IMR-90 (cell line): ENCODE measurements around the gene ITGAE. TPM values are rescaled to one million over a fixed set of nuclear protein-coding genes. Genes with fewer than 3 reads are reported as not detected.
"Not testable (repeated sequence)": the region's sequence is repeated elsewhere in the genome, so short reads cannot be mapped to it uniquely, and the experiment has no call there.

Source experiments
- ATAC-seq: fragments of 200-7000 bp; cut with Tn5 transposase; 2 replicates; pipeline ENCODE4 v1.9.1; 2020; ENCODE audit warnings: low read depth, mild to moderate bottlenecking, moderate library complexity
- BruUV-seq: library from RNA; stranded (reverse); fragments of 400-500 nt; replicated peaks from 2 replicates; lab custom pipeline; 2021; lab: Mats Ljungman, UMichigan
- CTCF ChIA-PET: fragments of 300-600 bp; formaldehyde crosslinking; extraction: SDS; loops from one replicate; lab custom pipeline; 2021; ENCODE audit warnings: antibody characterized with exemption; lab: Yijun Ruan, JAX
- POLR2A ChIA-PET: fragments of 300-600 bp; sonication (Branson Sonifier 250); formaldehyde crosslinking; loops from one replicate; lab custom pipeline; 2022; ENCODE audit warnings: antibody characterized with exemption; ENCODE audit not compliant: unreplicated experiment; lab: Charles Lee
- DNase-seq: peaks from one replicate; pipeline ENCODE4 v3.0.0; 2013
- H2AFZ ChIP-seq: replicated peaks from 2 replicates; pipeline ENCODE3; 2013; ENCODE audit warnings: low read length, mild to moderate bottlenecking; ENCODE audit not compliant: poor library complexity
- H2AK5ac ChIP-seq: 2 replicates; pipeline ENCODE4 v1.6.1; 2013; ENCODE audit warnings: low read depth, low read length, inconsistent platforms
- H2AK9ac ChIP-seq: replicated peaks from 2 replicates; pipeline ENCODE3; 2013; ENCODE audit warnings: mild to moderate bottlenecking, low read depth, low read length, moderate library complexity; ENCODE audit not compliant: poor library complexity
- H2BK120ac ChIP-seq: 2 replicates; pipeline ENCODE4 v1.6.1; 2013; ENCODE audit warnings: low read depth, low read length, inconsistent platforms
- H2BK15ac ChIP-seq: 3 replicates; pipeline ENCODE4 v1.6.1; 2013; ENCODE audit warnings: low read depth, low read length, inconsistent platforms
- H2BK20ac ChIP-seq: 2 replicates; pipeline ENCODE4 v1.6.1; 2013; ENCODE audit warnings: low read depth, mild to moderate bottlenecking, inconsistent platforms, low read length, moderate library complexity
- H2BK5ac ChIP-seq: 2 replicates; pipeline ENCODE4 v1.6.1; 2013; ENCODE audit warnings: mild to moderate bottlenecking, low read depth, low read length, inconsistent platforms; ENCODE audit not compliant: poor library complexity, severe bottlenecking
- H3K14ac ChIP-seq: replicated peaks from 2 replicates; pipeline ENCODE4 v1.6.1; 2013; ENCODE audit warnings: low read depth, low read length, inconsistent platforms
- H3K18ac ChIP-seq: 2 replicates; pipeline ENCODE4 v1.6.1; 2013; ENCODE audit warnings: low read depth, low read length, control low read depth
- H3K23ac ChIP-seq: 2 replicates; pipeline ENCODE4 v1.6.1; 2013; ENCODE audit warnings: low read depth, low read length, inconsistent platforms
- H3K27ac ChIP-seq: 2 replicates; pipeline ENCODE4 v1.5.1; 2013; ENCODE audit warnings: mild to moderate bottlenecking, control low read depth, low read length; ENCODE audit not compliant: insufficient read depth
- H3K27me3 ChIP-seq: 2 replicates; pipeline ENCODE4 v1.6.1; 2013; ENCODE audit warnings: low read length; ENCODE audit not compliant: control insufficient read depth, insufficient read depth
- H3K36me3 ChIP-seq: 2 replicates; pipeline ENCODE4 v1.6.1; 2013; ENCODE audit warnings: low read length, mixed read lengths; ENCODE audit not compliant: control insufficient read depth, insufficient read depth
- H3K4ac ChIP-seq: 2 replicates; pipeline ENCODE4 v1.6.1; 2013; ENCODE audit warnings: low read depth, low read length, inconsistent platforms
- H3K4me1 ChIP-seq: 2 replicates; pipeline ENCODE4 v1.6.1; 2013; ENCODE audit warnings: low read length, mixed read lengths; ENCODE audit not compliant: control insufficient read depth, insufficient read depth
- H3K4me2 ChIP-seq: 2 replicates; pipeline ENCODE4 v1.6.1; 2013; ENCODE audit warnings: low read depth, mild to moderate bottlenecking, control low read depth, low read length, moderate library complexity
- H3K4me3 ChIP-seq: 2 replicates; pipeline ENCODE4 v1.5.1; 2013; ENCODE audit warnings: low read depth, mild to moderate bottlenecking, control low read depth, low read length, moderate library complexity; ENCODE audit not compliant: insufficient read depth
- H3K56ac ChIP-seq: 2 replicates; pipeline ENCODE4 v1.6.1; 2013; ENCODE audit warnings: low read length, inconsistent platforms; ENCODE audit not compliant: insufficient read depth; ENCODE audit errors: extremely low read depth
- H3K79me1 ChIP-seq, 2 experiments: 2 replicates each; pipeline ENCODE4 v1.6.1; 2013; ENCODE audit warnings: low read length in 2 of 2, inconsistent platforms in 1 of 2, low read depth in 1 of 2
- H3K9ac ChIP-seq: 2 replicates; pipeline ENCODE4 v1.6.1; 2013; ENCODE audit warnings: low read depth, low read length, control low read depth
- H3K9me1 ChIP-seq: 2 replicates; pipeline ENCODE4 v1.6.1; 2013; ENCODE audit warnings: low read length, inconsistent platforms; ENCODE audit not compliant: insufficient read depth
- H3K9me3 ChIP-seq: 2 replicates; pipeline ENCODE4 v1.6.1; 2013; ENCODE audit warnings: low read length; ENCODE audit not compliant: control insufficient read depth, insufficient read depth
- H4K20me1 ChIP-seq: 2 replicates; pipeline ENCODE4 v1.6.1; 2013; ENCODE audit warnings: low read length, inconsistent platforms; ENCODE audit not compliant: insufficient read depth
- H4K5ac ChIP-seq: 2 replicates; pipeline ENCODE4 v1.6.1; 2013; ENCODE audit warnings: mild to moderate bottlenecking, low read depth, low read length, control low read depth
- H4K8ac ChIP-seq, 2 experiments: 2 replicates each; pipeline ENCODE4 v1.6.1; 2013; ENCODE audit warnings: low read depth in 2 of 2, low read length in 2 of 2, control low read depth in 1 of 2, inconsistent platforms in 1 of 2
- H4K91ac ChIP-seq: 2 replicates; pipeline ENCODE4 v1.6.1; 2013; ENCODE audit warnings: low read depth, low read length, inconsistent platforms; ENCODE audit not compliant: insufficient read depth
- WGBS, 2 experiments: methylation state at CpG; one replicate each; pipeline versions ENCODE4 v1.1.5 to v1.1.7; 2013; ENCODE audit warnings: missing lambda C conversion rate in 2 of 2; ENCODE audit not compliant: insufficient read length in 1 of 2; ENCODE audit errors: extremely low coverage in 2 of 2; 5-methylcytosine and 5-hydroxymethylcytosine counted together
- dilution Hi-C: fragments of 300-500 bp; cut with HindIII; formaldehyde crosslinking; loops from one replicate; pipeline ENCODE4 v1.14.3; 2018; ENCODE audit warnings: low sequenced_read_pairs; ENCODE audit not compliant: unreplicated experiment
- in situ Hi-C: fragments of 300-500 bp; cut with MboI; formaldehyde crosslinking; loops from 3 replicates; pipeline ENCODE4 v1.14.3; 2019; ENCODE audit warnings: low sequenced_read_pairs, inconsistent platforms, mixed read lengths
- intact Hi-C: fragments of 100-400 bp; cut with micrococcal nuclease; formaldehyde crosslinking; loops from 2 replicates; pipeline ENCODE4 v1.10.0; 2022
- polyA plus RNA-seq, 3 experiments: library from polyadenylated mRNA; depleted of rRNA; stranded (reverse); fragments of >200 nt; gene quantifications; 2 replicates each; pipeline ENCODE4 v1.2.3, GENCODE V29; 2012; ENCODE audit warnings: low replicate concordance in 1 of 3
- total RNA-seq: library from RNA; depleted of rRNA; stranded (reverse); fragments of >200 nt; gene quantifications from 2 replicates; pipeline ENCODE4 v1.2.3, GENCODE V29; 2012

The ITGAE gene
- total and polyA plus RNA-seq, 2 of the 4 experiments (the other 2 are of a cell fraction), result 54.1 to 60.8 TPM

- H3K4me3 ChIP-seq, H3K4ac ChIP-seq, H3K14ac ChIP-seq, H2BK15ac ChIP-seq, ATAC-seq, DNase-seq, intact Hi-C loops, H3K79me1 ChIP-seq, H3K18ac ChIP-seq, H3K56ac ChIP-seq, H2AK9ac ChIP-seq, CTCF ChIA-PET, H4K91ac ChIP-seq, H3K9ac ChIP-seq, H3K36me3 ChIP-seq, H4K8ac ChIP-seq, H2BK20ac ChIP-seq, H2AK5ac ChIP-seq, in situ Hi-C loops, H4K5ac ChIP-seq, H3K27ac ChIP-seq, dilution Hi-C loops, H3K27me3 ChIP-seq, POLR2A ChIA-PET, H2BK120ac ChIP-seq, H3K9me1 ChIP-seq, H2BK5ac ChIP-seq, H3K23ac ChIP-seq, H3K4me1 ChIP-seq, H3K9me3 ChIP-seq, H4K20me1 ChIP-seq, H2AFZ ChIP-seq, BruUV-seq, H3K4me2 ChIP-seq: not testable (repeated sequence)
- WGBS, 2 experiments, result no CpG with 5 or more reads among the region's 1 CpG
Observed at GRCh38 chr17:3705718-3705984, 95.3 kb downstream of the ITGAE start.
